ENCODE results near the gene CABLES2. TPM values are rescaled to one million over a fixed set of nuclear protein-coding genes. Genes with fewer than 3 reads are reported as not detected.
A peak's percentile ranks its signal among the peaks of the same experiment; 100 is the strongest.

Gene CABLES2
- total RNA-seq, 2 experiments from 2014 or later: 19.1 to 22.5 TPM

DNA sequence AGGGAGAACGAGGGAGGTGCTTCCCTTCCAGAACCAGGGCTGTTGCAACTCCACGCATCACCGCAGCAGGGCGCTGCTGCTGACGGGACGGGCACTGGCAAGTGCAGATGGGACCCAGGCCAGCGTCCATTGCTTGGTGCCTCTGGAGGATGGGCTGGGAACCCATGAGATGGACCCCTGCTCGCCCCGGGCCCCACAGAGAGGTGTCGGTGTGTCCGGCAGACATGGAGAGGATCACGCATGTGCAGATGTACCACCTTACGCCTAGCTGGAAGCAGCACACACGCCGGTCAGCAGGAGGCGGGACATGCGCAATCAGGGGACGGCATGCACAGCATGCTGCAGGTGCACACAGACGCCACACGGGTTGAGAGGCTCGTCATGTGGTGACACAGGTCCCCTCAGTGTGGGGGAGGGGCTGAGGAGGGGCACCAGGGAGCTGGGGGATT lies 5.7 kb downstream of the CABLES2 start:
- POLR2A ChIA-PET: no interaction called here
- CTCF ChIA-PET: interaction anchor here (1.7 kb wide), 1 partner anchor 10 kb away, joined by 4 read pairs; no protein-coding TSS in a partner anchor
- H3K27ac Mint-ChIP-seq: no peak overlapping the region

GRCh38 chr20:62400541-62400940 lies 6.5 kb downstream of the CABLES2 start:
- peaks cover 3% of the 10 kb centered on the region for H3K9me3 Mint-ChIP-seq
- H3K27ac Mint-ChIP-seq: peak overlapping the region; percentile 0
- ChIA-PET POLR2A (no interaction called here), CTCF (interaction anchor here (0.8 to 1.7 kb wide), 4 partner anchors 9 to 32 kb away, joined by 3 to 5 read pairs (median 4); partner anchors contain the start of gene RPS21)
- H3K36me3 Mint-ChIP-seq (ENCODE audit: low read depth): peaks cover 13% of the 10 kb centered on the region
- DNase-seq: no peak
- H3K27me3 Mint-ChIP-seq: no peaks in the 10 kb centered on the region
- no peak overlapping the region for H3K4me3 Mint-ChIP-seq
- H3K4me1 Mint-ChIP-seq: peaks cover 12% of the 10 kb centered on the region

More for the DNA sequence above, 5.7 kb downstream of the CABLES2 start:
- no peak for DNase-seq
- Mint-ChIP-seq H3K27me3 (no peaks in the 10 kb centered on the region), H3K9me3 (peaks cover 3% of the 10 kb centered on the region), H3K4me3 (no peak overlapping the region), H3K4me1 (peaks cover 20% of the 10 kb centered on the region), H3K36me3 (ENCODE audit: low read depth) (peaks cover 15% of the 10 kb centered on the region)

DNA sequence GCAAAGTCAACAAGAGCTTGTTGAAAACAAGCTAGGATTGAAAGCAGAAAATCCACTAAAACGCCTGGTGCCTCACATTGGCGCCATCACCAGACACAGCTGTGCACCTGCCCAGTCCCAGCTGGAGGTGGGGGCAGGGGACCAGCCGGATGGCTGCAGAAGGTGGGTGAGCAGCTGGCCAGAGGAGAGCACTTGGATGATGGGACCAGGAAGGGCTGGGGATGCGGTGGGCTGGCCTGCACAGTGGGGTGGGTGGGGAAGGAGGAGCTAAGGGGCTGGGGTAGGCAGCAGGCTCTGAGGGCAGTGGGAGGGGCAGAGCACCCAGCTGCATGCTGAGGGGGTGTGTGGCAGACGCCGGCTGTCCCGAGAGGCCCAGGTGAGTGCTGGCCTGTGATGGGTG lies 7.1 kb downstream of the CABLES2 start:
- peaks cover 13% of the 10 kb centered on the region for H3K36me3 Mint-ChIP-seq (ENCODE audit: low read depth)
- POLR2A ChIA-PET: no interaction called here
- H3K9me3 Mint-ChIP-seq: peaks cover 3% of the 10 kb centered on the region
- peaks cover 7% of the 10 kb centered on the region for H3K4me1 Mint-ChIP-seq
- CTCF ChIA-PET: interaction anchor here (0.8 to 1.7 kb wide), 4 partner anchors 9 to 31 kb away, joined by 3 to 5 read pairs (median 4); partner anchors contain the start of gene RPS21
- no peak for DNase-seq
- H3K4me3 Mint-ChIP-seq: no peak overlapping the region
- H3K27me3 Mint-ChIP-seq: no peaks in the 10 kb centered on the region
- H3K27ac Mint-ChIP-seq: no peak overlapping the region

DNA sequence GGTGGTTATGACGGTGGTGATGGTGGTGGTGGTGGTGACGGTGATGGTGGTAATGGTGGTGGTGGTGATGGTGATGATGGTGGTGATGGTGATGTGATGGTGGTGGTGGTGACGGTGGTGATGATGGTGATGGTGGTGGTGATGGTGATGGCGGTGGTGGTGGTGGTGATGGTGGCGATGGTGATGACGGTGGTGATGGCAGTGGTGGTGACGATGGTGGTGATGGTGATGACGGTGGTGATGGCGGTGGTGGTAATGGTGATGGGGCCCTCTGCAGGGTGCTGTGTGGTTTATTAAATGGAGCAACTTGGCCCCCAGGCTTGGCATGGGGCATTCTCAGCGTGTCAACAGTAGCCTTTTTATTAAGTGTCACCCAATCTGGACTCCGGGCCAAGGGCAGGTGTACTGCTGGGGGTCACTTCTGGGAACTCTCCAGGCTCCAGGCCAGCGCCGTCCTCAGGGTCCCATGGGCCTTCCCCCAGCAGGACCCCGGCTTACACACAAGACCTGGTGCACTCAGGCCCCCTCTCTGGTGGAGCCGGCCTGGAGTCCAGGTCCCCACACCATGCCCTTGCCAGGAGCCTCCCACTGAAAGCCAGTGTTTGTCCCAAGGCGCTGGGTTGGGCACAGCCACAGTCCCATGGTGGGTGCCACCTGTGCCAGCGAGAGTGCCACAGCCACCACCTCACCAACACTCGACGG lies 8.8 kb downstream of the CABLES2 start:
- CTCF ChIA-PET: interaction anchor here (0.9 kb wide), 1 partner anchor 8 kb away, joined by 3 read pairs; no protein-coding TSS in a partner anchor
- H3K4me3 Mint-ChIP-seq: no peak overlapping the region
- no peaks in the 10 kb centered on the region for H3K27me3 Mint-ChIP-seq
- no peak overlapping the region for H3K27ac Mint-ChIP-seq
- no peak for DNase-seq
- no peaks in the 10 kb centered on the region for H3K4me1 Mint-ChIP-seq
- POLR2A ChIA-PET: no interaction called here
- peaks cover 13% of the 10 kb centered on the region for H3K36me3 Mint-ChIP-seq (ENCODE audit: low read depth)
- peaks cover 3% of the 10 kb centered on the region for H3K9me3 Mint-ChIP-seq

GRCh38 chr20:62396367-62397239 lies 10.5 kb downstream of the CABLES2 start:
- H3K27ac Mint-ChIP-seq: no peak overlapping the region
- DNase-seq: no peak
- POLR2A ChIA-PET: no interaction called here
- H3K36me3 Mint-ChIP-seq (ENCODE audit: low read depth): peaks cover 13% of the 10 kb centered on the region
- H3K9me3 Mint-ChIP-seq: peaks cover 3% of the 10 kb centered on the region
- H3K4me1 Mint-ChIP-seq: no peaks in the 10 kb centered on the region
- no peak overlapping the region for H3K4me3 Mint-ChIP-seq
- H3K27me3 Mint-ChIP-seq: no peaks in the 10 kb centered on the region
- CTCF ChIA-PET: interaction anchor here (0.9 to 1.0 kb wide), 3 partner anchors 9 to 14 kb away, joined by 3 read pairs; no protein-coding TSS in a partner anchor

DNA sequence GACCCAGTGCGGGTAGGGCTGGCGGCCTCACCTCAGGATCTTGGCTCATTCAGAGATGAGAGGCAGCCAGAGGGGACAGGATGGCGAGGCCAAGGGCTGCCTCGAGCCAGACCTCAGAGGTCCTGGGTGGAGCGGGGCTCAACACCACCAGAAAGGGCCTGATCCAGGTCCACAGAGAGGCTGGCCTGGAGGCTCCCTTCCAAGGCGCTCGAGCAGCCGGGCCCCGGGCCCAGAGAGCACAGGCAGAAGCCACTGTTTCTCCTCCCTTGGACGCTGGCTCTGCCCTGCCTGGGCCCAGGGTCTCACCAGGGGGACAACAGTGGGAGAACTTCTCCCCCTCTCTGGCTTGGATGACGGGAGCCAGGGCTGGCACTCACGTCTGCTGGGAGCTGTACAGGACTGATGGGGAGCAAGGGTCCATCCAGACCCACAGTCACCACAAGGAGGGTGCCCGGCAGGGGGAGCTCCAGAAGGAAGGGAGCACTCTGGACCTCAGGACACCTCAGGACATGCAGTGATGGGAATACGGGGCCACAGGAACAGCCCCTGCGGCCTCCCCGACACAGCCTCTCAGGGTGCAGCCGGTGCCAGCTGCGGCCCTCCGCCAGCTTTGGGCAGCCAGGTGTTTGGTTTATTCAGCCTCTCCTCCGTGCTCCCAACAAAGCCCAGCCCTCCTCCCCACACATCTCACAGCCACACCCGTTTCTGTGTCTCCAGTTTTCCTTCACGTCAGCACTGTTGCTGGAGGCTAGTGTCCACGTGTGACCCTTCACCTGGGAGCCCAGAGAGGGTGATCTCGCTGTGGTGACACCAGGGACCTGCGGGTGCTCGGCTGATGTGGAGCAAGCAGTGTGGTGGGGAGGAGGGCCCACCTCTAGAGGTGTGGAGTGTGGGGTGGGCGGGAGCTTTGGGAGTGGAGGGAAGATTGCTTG lies 11.5 kb downstream of the CABLES2 start:
- DNase-seq: no peak
- peaks cover 3% of the 10 kb centered on the region for H3K9me3 Mint-ChIP-seq
- H3K36me3 Mint-ChIP-seq (ENCODE audit: low read depth): peaks cover 11% of the 10 kb centered on the region
- no peak overlapping the region for H3K27ac Mint-ChIP-seq
- H3K27me3 Mint-ChIP-seq: no peaks in the 10 kb centered on the region
- POLR2A ChIA-PET: no interaction called here
- no peak overlapping the region for H3K4me3 Mint-ChIP-seq
- CTCF ChIA-PET: interaction anchor here (0.9 to 1.1 kb wide), 2 partner anchors 9 to 13 kb away, joined by 3 read pairs; no protein-coding TSS in a partner anchor
- no peaks in the 10 kb centered on the region for H3K4me1 Mint-ChIP-seq

GRCh38 chr20:62394248-62395245 lies 12.5 kb downstream of the CABLES2 start:
- CTCF ChIA-PET: interaction anchor here (1.1 kb wide), 1 partner anchor 10 kb away, joined by 3 read pairs; no protein-coding TSS in a partner anchor

GRCh38 chr20:62393830-62394229 lies 13.3 kb downstream of the CABLES2 start:
- POLR2A ChIA-PET: no interaction called here
- Mint-ChIP-seq H3K4me3 (no peak overlapping the region), H3K27ac (no peak overlapping the region), H3K9me3 (peaks cover 3% of the 10 kb centered on the region), H3K4me1 (peaks cover 11% of the 10 kb centered on the region), H3K27me3 (no peaks in the 10 kb centered on the region), H3K36me3 (ENCODE audit: low read depth) (peaks cover 26% of the 10 kb centered on the region)
- no peak for DNase-seq
- CTCF ChIA-PET: no interaction called here

More at GRCh38 chr20:62394248-62395245, 12.5 kb downstream of the CABLES2 start:
- no peak overlapping the region for H3K27ac Mint-ChIP-seq
- H3K4me3 Mint-ChIP-seq: no peak overlapping the region
- peaks cover 3% of the 10 kb centered on the region for H3K9me3 Mint-ChIP-seq
- peaks cover 4% of the 10 kb centered on the region for H3K4me1 Mint-ChIP-seq
- POLR2A ChIA-PET: no interaction called here
- no peaks in the 10 kb centered on the region for H3K27me3 Mint-ChIP-seq
- H3K36me3 Mint-ChIP-seq (ENCODE audit: low read depth): peaks cover 19% of the 10 kb centered on the region
- DNase-seq: no peak

DNA sequence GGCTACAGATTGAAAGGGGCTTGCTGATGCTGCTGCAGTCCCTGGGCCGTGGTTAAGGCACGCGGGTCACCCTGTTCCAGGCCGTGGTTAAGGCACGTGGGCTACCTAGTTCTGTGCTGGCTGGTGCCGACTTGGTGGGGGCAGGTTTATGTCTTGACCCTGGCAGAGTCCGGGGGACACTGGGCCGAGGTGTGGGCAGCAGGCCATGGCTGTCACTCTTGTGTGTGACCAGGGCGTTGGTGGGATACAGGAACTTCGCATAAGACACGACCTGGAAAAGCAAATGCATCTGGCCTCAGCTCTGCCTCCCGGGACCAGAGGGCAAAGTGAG lies 13.8 kb downstream of the CABLES2 start:
- peaks cover 3% of the 10 kb centered on the region for H3K9me3 Mint-ChIP-seq
- H3K36me3 Mint-ChIP-seq (ENCODE audit: low read depth): peaks cover 32% of the 10 kb centered on the region
- CTCF ChIA-PET: no interaction called here
- no peak overlapping the region for H3K27ac Mint-ChIP-seq
- H3K4me3 Mint-ChIP-seq: no peak overlapping the region
- no peaks in the 10 kb centered on the region for H3K27me3 Mint-ChIP-seq
- DNase-seq: no peak
- POLR2A ChIA-PET: no interaction called here
- peaks cover 16% of the 10 kb centered on the region for H3K4me1 Mint-ChIP-seq

DNA sequence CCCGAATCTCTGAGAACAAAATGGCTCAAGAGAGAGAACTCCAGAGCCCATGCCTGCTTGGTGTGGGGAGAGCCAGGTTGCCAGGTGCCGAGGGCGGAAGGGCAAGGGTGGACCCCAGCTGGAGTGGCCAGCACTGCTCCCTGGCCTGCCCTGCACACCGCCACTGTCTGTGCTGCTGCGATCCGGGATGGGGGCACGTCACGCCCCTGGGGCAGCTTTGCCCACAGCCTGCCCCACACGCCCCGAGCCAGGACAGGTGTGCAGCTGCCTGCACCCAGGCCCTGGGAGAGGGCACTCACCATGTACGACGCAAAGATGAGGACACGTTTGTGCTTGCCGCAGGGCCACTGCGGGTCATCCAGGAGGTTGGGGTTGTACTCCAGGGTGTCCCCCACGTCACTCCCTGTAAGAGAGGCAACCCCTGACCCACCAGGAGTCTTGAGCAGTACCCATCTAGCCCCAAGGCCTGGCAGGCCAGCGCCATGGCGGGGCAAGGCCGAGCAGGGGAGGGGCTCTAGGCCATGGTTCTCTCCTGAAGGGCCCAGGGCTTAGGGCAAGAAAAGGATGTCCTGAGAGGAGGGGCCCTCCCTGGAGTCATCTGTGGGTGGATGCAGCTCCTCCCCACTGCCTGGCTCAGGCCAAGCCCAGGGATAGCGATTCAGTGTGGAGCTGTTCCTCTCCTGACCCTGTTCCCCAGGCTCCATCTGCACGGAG lies 14.3 kb downstream of the CABLES2 start:
- CTCF ChIA-PET: no interaction called here
- H3K36me3 Mint-ChIP-seq (ENCODE audit: low read depth): peaks cover 33% of the 10 kb centered on the region

DNA sequence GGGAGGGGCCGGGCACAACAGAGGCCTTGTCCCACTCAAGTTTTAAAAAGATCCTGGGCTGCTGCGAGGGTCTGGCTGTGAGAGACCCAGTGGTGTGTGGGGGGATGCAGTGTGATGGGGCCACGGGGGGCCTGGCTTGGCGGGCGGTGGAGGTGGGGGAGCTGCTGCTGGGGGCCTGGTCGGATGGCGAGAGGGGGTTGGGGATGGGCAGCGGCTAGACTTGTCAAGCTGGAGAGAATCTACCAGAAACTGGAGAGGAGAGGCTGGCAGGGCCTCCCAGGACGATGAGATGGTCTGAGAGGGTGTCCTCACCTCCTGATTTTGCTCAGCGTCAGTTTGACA lies 15.0 kb downstream of the CABLES2 start:
- POLR2A ChIA-PET: no interaction called here
- CTCF ChIA-PET: no interaction called here
- peaks cover 27% of the 10 kb centered on the region for H3K4me1 Mint-ChIP-seq
- no peak overlapping the region for H3K4me3 Mint-ChIP-seq
- no peak overlapping the region for H3K27ac Mint-ChIP-seq
- H3K9me3 Mint-ChIP-seq: no peaks in the 10 kb centered on the region
- H3K36me3 Mint-ChIP-seq (ENCODE audit: low read depth): peaks cover 30% of the 10 kb centered on the region
- H3K27me3 Mint-ChIP-seq: no peaks in the 10 kb centered on the region
- DNase-seq: no peak

More for the DNA sequence above, 14.3 kb downstream of the CABLES2 start:
- Mint-ChIP-seq H3K4me3 (no peak overlapping the region), H3K27me3 (no peaks in the 10 kb centered on the region), H3K9me3 (peaks cover 3% of the 10 kb centered on the region), H3K4me1 (peaks cover 22% of the 10 kb centered on the region), H3K27ac (no peak overlapping the region)
- POLR2A ChIA-PET: no interaction called here
- DNase-seq: no peak

All from activated CD4-positive, alpha-beta T cell treated with anti-CD3 and anti-CD28 coated beads, Interleukin-2, amount 10 ng/mL, durations not matched to agents 7 days and 5 days (primary cell).